T-helper 1 cell treated with Interleukin-12 subunit alpha and Interleukin-12 subunit beta and Interleukin-4 antibody, amounts not matched to agents 30 μg/mL and 1 μg/mL, for 36 hours (primary cell): ENCODE measurements around the gene NUP62.

Source experiments
- H3K27ac Mint-ChIP-seq: one replicate; pipeline ENCODE4 v1.8.0; 2021; ENCODE audit warnings: mild to moderate bottlenecking, mixed read lengths
- H3K27me3 Mint-ChIP-seq: one replicate; pipeline ENCODE4 v1.8.0; 2021; ENCODE audit warnings: low read depth, mixed read lengths
- H3K36me3 Mint-ChIP-seq: one replicate; pipeline ENCODE4 v1.8.0; 2021; ENCODE audit warnings: low read depth, mixed read lengths
- H3K4me1 Mint-ChIP-seq: one replicate; pipeline ENCODE4 v1.8.0; 2021; ENCODE audit warnings: low read depth, mixed read lengths
- H3K4me3 Mint-ChIP-seq: one replicate; pipeline ENCODE4 v1.8.0; 2021; ENCODE audit warnings: mild to moderate bottlenecking, moderate library complexity, mixed read lengths
- H3K9me3 Mint-ChIP-seq: one replicate; pipeline ENCODE4 v1.8.0; 2021; ENCODE audit warnings: mixed read lengths

NUP62 gene

GRCh38 chr19:49858088-49858985 lies 71.0 kb downstream of the NUP62 start:
- Mint-ChIP-seq H3K4me1 (peaks cover 4% of the 10 kb centered on the region), H3K27ac (no peak overlapping the region), H3K36me3 (peaks cover 8% of the 10 kb centered on the region), H3K9me3 (no peaks in the 10 kb centered on the region), H3K27me3 (no peaks in the 10 kb centered on the region), H3K4me3 (no peak overlapping the region)

GRCh38 chr19:49857838-49858087 lies 71.5 kb downstream of the NUP62 start:
- no peak overlapping the region for H3K4me3 Mint-ChIP-seq
- no peaks in the 10 kb centered on the region for H3K9me3 Mint-ChIP-seq
- H3K27ac Mint-ChIP-seq = no peak overlapping the region
- peaks cover 7% of the 10 kb centered on the region for H3K4me1 Mint-ChIP-seq
- H3K36me3 Mint-ChIP-seq = peaks cover 5% of the 10 kb centered on the region
- H3K27me3 Mint-ChIP-seq = no peaks in the 10 kb centered on the region

- Mint-ChIP-seq H3K27me3 (peaks cover 2% of the 10 kb centered on the region), H3K36me3 (peaks cover 5% of the 10 kb centered on the region), H3K4me1 (peaks cover 12% of the 10 kb centered on the region), H3K9me3 (no peaks in the 10 kb centered on the region), H3K4me3 (no peak overlapping the region), H3K27ac (no peak overlapping the region)
Measured at GRCh38 chr19:49857061-49857837, 72.1 kb downstream of the NUP62 start.
